Activated CD4-positive, CD25-positive, alpha-beta regulatory T cell (primary cell): ENCODE results near the gene GP1BA.
"Not testable (repeated sequence)": the region's sequence is repeated elsewhere in the genome, so short reads cannot be mapped to it uniquely, and the experiment has no call there.

Experiments used
- DNase-seq, 4 experiments: peaks; one replicate each; lab custom pipeline; 2025; lab: John Stamatoyannopoulos, UW

The GP1BA gene

GRCh38 chr17:4901648-4902344, 30.3 kb upstream of the GP1BA start:
- no peak for DNase-seq

GRCh38 chr17:4902540-4902939, 29.5 kb upstream of the GP1BA start:
- DNase-seq = no peak

GRCh38 chr17:4903051-4903818, 28.8 kb upstream of the GP1BA start, which contains the start of gene CHRNE:
Gene CHRNE (minus strand): TSS chr17:4903098. CDS start chr17:4903063, 35 bp downstream.
- peak; percentile 46 to 53 (median 50) for DNase-seq

GRCh38 chr17:4906642-4907041, 25.4 kb upstream of the GP1BA start:
- not testable (repeated sequence) for DNase-seq

GRCh38 chr17:4908301-4908700, 23.8 kb upstream of the GP1BA start:
- no peak for DNase-seq

GRCh38 chr17:4908711-4909496, 23.2 kb upstream of the GP1BA start:
- DNase-seq = peak; percentile 33 to 59 (median 46)

GRCh38 chr17:4913994-4914393, 18.1 kb upstream of the GP1BA start:
- DNase-seq = no peak

- DNase-seq = not testable (repeated sequence)
These were observed 17.5 kb upstream of the GP1BA start for GRCh38 chr17:4914551-4914950.

GRCh38 chr17:4919511-4920047, 12.5 kb upstream of the GP1BA start:
- DNase-seq = no peak

GRCh38 chr17:4920351-4921048, 11.6 kb upstream of the GP1BA start:
- no peak for DNase-seq

- DNase-seq = no peak
These were observed 10.8 kb upstream of the GP1BA start for GRCh38 chr17:4921320-4921719.

- DNase-seq = not testable (repeated sequence)
These were observed 5.3 kb upstream of the GP1BA start for GRCh38 chr17:4926577-4927335.

- DNase-seq = no peak
These were observed 3.2 kb upstream of the GP1BA start for GRCh38 chr17:4928881-4929280.

- DNase-seq = no peak
These were observed 679 bp downstream of the GP1BA start for GRCh38 chr17:4932756-4933155.

- DNase-seq = no peak
These were observed 1.6 kb downstream of the GP1BA start for GRCh38 chr17:4933646-4934045.

GRCh38 chr17:4934173-4934979, 2.3 kb downstream of the GP1BA start:
- DNase-seq = no peak

- no peak for DNase-seq
These were observed 3.6 kb downstream of the GP1BA start for GRCh38 chr17:4935650-4936049.

GRCh38 chr17:4936436-4936835, 4.4 kb downstream of the GP1BA start:
- DNase-seq = no peak

GRCh38 chr17:4937553-4937952, 5.5 kb downstream of the GP1BA start:
- no peak for DNase-seq

GRCh38 chr17:4938069-4938491, 6.0 kb downstream of the GP1BA start:
- no peak for DNase-seq
